Kidney (tissue), 14 donors: ENCODE results near the gene TIAM2. TPM values are rescaled to one million over a fixed set of nuclear protein-coding genes. Genes with fewer than 3 reads are reported as not detected.

Source experiments
- DNase-seq, 5 donors: peaks; one replicate each; pipeline ENCODE4 v3.0.0-alpha.2; 2013 to 2020
- FAIRE-seq: peaks from 2 replicates; lab custom pipeline; 2012; peaks lifted over from hg19 to GRCh38; lab: Jason Lieb, UNC
- H3K27ac ChIP-seq, 2 donors: one replicate each; pipeline ENCODE4 v1.7.0; 2013; ENCODE audit warnings: low read depth in 2 of 2, low read length in 2 of 2, inconsistent platforms in 1 of 2
- H3K27me3 ChIP-seq: one replicate; pipeline ENCODE4 v1.7.1; 2013; ENCODE audit warnings: low read length, inconsistent platforms; ENCODE audit not compliant: control insufficient read depth, insufficient read depth
- H3K36me3 ChIP-seq, 3 donors: one replicate each; pipeline versions ENCODE4 v1.7.0 to v1.7.1; 2013; ENCODE audit warnings: low read length in 3 of 3, control low read depth in 1 of 3, inconsistent platforms in 1 of 3; ENCODE audit not compliant: insufficient read depth in 3 of 3, control insufficient read depth in 2 of 3
- H3K4me1 ChIP-seq, 3 donors: one replicate each; pipeline versions ENCODE4 v1.7.0 to v1.7.1; 2013; ENCODE audit warnings: low read length in 3 of 3, inconsistent platforms in 1 of 3, low read depth in 1 of 3; ENCODE audit not compliant: control insufficient read depth in 2 of 3, insufficient read depth in 2 of 3
- H3K4me3 ChIP-seq, 3 donors: one replicate each; pipeline versions ENCODE4 v1.7.0 to v1.8.1; 2013; ENCODE audit warnings: low read length in 3 of 3, control low read depth in 1 of 3, inconsistent platforms in 1 of 3
- H3K9ac ChIP-seq, 3 donors: one replicate each; pipeline versions ENCODE4 v1.7.0 to v1.7.1; 2013; ENCODE audit warnings: low read length in 3 of 3, control low read depth in 1 of 3, inconsistent platforms in 1 of 3
- H3K9me3 ChIP-seq, 3 donors: one replicate each; pipeline versions ENCODE4 v1.7.0 to v1.7.1; 2013; ENCODE audit warnings: low read length in 3 of 3, control low read depth in 1 of 3, inconsistent platforms in 1 of 3; ENCODE audit not compliant: control insufficient read depth in 2 of 3, insufficient read depth in 1 of 3
- intact Hi-C: fragments of 100-400 bp; cut with DNase I; formaldehyde crosslinking; loops from one replicate; pipeline ENCODE4 v1.11.1; 2022
- polyA plus RNA-seq: library from polyadenylated mRNA; stranded (reverse); fragments of 350-450 nt; fragmentation: Illumina TruSeq; extraction: RNeasy Lipid Tissue Mini Kit (QIAGEN cat#74804); gene quantifications from one replicate; pipeline ENCODE4 v1.2.3, GENCODE V29; 2014; ENCODE audit warnings: low read depth, low replicate concordance; ENCODE audit not compliant: insufficient read depth
- total RNA-seq: library from RNA; stranded (reverse); fragmentation: NEBNext Ultra II Directional; extraction: Animal tissue kit (Norgen Biotek cat#: 25700); gene quantifications from one replicate; pipeline ENCODE4 v1.2.1, GENCODE V29; 2021
- TF ChIP-seq, protein P1 (sequence below): IDR thresholded peaks from 3 replicates; pipeline ENCODE4 v1.5.1; 2012; ENCODE audit warnings: mild to moderate bottlenecking, moderate library complexity, borderline replicate concordance; ENCODE audit not compliant: insufficient read depth; ENCODE audit errors: extremely low read depth
- donor health status: control.
- donor health status: control.
- donor health status: control.
- donor health status: control.
- donor health status: control.
- donor health status: DM: yes; HTN: yes; CAD: no.
- donor health status: Normal renal cell carcinoma (clear cell type).

The TIAM2 gene
- total and polyA plus RNA-seq, 2 donors from 2014 or later = 6.8 to 7.6 TPM

DNA sequence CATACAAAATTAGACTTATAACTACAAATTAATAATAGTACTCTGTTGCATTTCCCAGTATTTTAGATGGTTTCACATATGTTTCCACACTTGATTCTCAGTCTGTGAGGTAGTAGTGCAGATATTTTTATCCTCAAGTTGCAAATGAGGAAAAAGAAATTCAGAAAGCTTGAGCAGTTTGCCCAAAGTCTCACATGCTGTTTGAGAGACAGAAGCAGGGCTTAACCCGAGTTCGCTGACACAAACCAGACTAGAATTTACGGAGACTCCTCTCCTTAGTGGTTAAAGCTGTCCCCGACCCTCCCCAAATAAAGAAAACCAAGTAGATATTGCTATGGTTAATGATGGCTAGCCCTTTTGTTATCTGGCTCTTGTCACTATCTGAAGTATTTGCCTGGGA is 126.2 kb downstream of the TIAM2 start:
- Histone ChIP-seq H3K27me3 (no peaks in the 10 kb centered on the region), H3K36me3 (no peaks in the 10 kb centered on the region), H3K4me3 (no peak overlapping the region), H3K9ac (no peak overlapping the region), H3K4me1 (no peaks in the 10 kb centered on the region), H3K9me3 (no peaks in the 10 kb centered on the region), H3K27ac (no peak overlapping the region)
- TF ChIP-seq, protein P1, sequence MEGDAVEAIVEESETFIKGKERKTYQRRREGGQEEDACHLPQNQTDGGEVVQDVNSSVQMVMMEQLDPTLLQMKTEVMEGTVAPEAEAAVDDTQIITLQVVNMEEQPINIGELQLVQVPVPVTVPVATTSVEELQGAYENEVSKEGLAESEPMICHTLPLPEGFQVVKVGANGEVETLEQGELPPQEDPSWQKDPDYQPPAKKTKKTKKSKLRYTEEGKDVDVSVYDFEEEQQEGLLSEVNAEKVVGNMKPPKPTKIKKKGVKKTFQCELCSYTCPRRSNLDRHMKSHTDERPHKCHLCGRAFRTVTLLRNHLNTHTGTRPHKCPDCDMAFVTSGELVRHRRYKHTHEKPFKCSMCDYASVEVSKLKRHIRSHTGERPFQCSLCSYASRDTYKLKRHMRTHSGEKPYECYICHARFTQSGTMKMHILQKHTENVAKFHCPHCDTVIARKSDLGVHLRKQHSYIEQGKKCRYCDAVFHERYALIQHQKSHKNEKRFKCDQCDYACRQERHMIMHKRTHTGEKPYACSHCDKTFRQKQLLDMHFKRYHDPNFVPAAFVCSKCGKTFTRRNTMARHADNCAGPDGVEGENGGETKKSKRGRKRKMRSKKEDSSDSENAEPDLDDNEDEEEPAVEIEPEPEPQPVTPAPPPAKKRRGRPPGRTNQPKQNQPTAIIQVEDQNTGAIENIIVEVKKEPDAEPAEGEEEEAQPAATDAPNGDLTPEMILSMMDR = no peak
- FAIRE-seq = no peak
- intact Hi-C loops = no loop called here
- DNase-seq = no peak

DNA sequence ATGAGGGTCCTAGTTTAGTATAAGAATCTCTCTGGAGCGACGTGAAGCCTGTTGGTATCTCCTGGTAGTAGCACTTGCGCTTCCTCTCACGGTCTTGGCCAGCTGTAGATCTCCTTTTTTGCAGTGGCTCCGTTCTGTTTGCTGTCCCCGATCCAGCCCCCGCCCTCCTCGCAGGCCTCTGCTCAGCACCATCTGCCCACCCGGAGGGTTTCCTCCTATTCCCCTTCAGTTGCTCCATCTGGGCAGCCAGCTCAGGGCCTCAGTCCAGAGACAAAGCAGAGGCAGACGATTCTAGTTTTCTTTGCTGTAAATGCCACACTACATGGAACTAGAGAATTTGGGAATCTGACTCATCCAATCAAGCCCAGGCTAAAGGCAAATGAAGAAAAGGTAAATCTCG is 126.6 kb downstream of the TIAM2 start:
- TF ChIP-seq, protein P1 = no peak
- no peak for FAIRE-seq
- Histone ChIP-seq H3K27ac (no peak overlapping the region), H3K4me3 (no peak overlapping the region), H3K9me3 (no peaks in the 10 kb centered on the region), H3K9ac (no peak overlapping the region), H3K36me3 (no peaks in the 10 kb centered on the region), H3K27me3 (no peaks in the 10 kb centered on the region), H3K4me1 (no peaks in the 10 kb centered on the region)
- DNase-seq = no peak
- intact Hi-C loops = no loop called here

GRCh38 chr6:155122199-155122950 is 127.3 kb downstream of the TIAM2 start:
- no peak overlapping the region for H3K27ac ChIP-seq
- TF ChIP-seq, protein P1 = no peak
- H3K4me1 ChIP-seq = no peaks in the 10 kb centered on the region
- no peaks in the 10 kb centered on the region for H3K27me3 ChIP-seq
- no peak overlapping the region for H3K4me3 ChIP-seq
- intact Hi-C loops = no loop called here
- H3K36me3 ChIP-seq = no peaks in the 10 kb centered on the region
- H3K9me3 ChIP-seq = no peaks in the 10 kb centered on the region
- no peak for FAIRE-seq
- DNase-seq = no peak
- H3K9ac ChIP-seq = no peak overlapping the region
